ENCODE data around the gene PIGL. TPM values are rescaled to one million over a fixed set of nuclear protein-coding genes. Genes with fewer than 3 reads are reported as not detected.

PIGL gene
- total RNA-seq, 1 experiment from 2014 or later, result 16.0 TPM

GRCh38 chr17:16364625-16365024 is 147.6 kb downstream of the PIGL start:
- no peaks in the 10 kb centered on the region for H3K9me3 Mint-ChIP-seq (ENCODE audit: low read depth, unreplicated experiment)
- no peak for DNase-seq
- H3K27ac Mint-ChIP-seq (ENCODE audit: unreplicated experiment), result no peak overlapping the region
- intact Hi-C loops (cut with micrococcal nuclease; ENCODE audit: unreplicated experiment), result loop anchor here (5.0 kb wide), 1 partner anchor 158 kb away; no protein-coding TSS in a partner anchor
- no peaks in the 10 kb centered on the region for H3K27me3 Mint-ChIP-seq (ENCODE audit: unreplicated experiment)
- TF ChIP-seq, protein P1, sequence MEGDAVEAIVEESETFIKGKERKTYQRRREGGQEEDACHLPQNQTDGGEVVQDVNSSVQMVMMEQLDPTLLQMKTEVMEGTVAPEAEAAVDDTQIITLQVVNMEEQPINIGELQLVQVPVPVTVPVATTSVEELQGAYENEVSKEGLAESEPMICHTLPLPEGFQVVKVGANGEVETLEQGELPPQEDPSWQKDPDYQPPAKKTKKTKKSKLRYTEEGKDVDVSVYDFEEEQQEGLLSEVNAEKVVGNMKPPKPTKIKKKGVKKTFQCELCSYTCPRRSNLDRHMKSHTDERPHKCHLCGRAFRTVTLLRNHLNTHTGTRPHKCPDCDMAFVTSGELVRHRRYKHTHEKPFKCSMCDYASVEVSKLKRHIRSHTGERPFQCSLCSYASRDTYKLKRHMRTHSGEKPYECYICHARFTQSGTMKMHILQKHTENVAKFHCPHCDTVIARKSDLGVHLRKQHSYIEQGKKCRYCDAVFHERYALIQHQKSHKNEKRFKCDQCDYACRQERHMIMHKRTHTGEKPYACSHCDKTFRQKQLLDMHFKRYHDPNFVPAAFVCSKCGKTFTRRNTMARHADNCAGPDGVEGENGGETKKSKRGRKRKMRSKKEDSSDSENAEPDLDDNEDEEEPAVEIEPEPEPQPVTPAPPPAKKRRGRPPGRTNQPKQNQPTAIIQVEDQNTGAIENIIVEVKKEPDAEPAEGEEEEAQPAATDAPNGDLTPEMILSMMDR (IDR thresholded peaks at IDR 0.05; ENCODE audit: unreplicated experiment), result no peak
- no peaks in the 10 kb centered on the region for H3K36me3 Mint-ChIP-seq (ENCODE audit: insufficient read depth, unreplicated experiment)
- no TSS peak for BruUV-seq (replicated peaks)
- no peaks in the 10 kb centered on the region for H3K4me1 Mint-ChIP-seq (ENCODE audit: low read depth, unreplicated experiment)
- CTCF ChIA-PET, result interaction anchor here (0.6 to 1.7 kb wide), 5 partner anchors 42 to 157 kb away, joined by 3 to 8 read pairs (median 5); no protein-coding TSS in a partner anchor
- H3K4me3 Mint-ChIP-seq (ENCODE audit: low read depth, unreplicated experiment), result no peak overlapping the region

DNA sequence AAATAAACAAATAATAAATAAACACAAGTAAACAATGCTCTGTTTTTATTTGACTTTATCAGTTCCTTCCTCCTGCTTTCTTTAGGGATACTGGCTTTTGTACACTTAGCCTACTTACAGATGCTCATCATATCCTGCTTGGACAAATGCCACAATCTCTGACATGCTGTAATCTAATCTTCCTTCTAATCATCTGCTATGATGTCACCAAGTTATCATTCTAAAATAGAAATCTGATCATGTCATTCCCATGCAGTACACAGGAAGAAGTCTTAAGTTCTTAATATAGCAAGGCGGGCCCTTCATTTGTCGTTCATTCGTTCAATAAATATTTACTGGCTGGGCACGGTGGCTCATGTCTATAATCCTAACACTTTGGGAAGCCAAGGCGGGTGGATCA is 154.7 kb downstream of the PIGL start:
- no peaks in the 10 kb centered on the region for H3K36me3 Mint-ChIP-seq (ENCODE audit: insufficient read depth, unreplicated experiment)
- H3K27ac Mint-ChIP-seq (ENCODE audit: unreplicated experiment), result no peak overlapping the region
- TF ChIP-seq, protein P1 (IDR thresholded peaks at IDR 0.05; ENCODE audit: unreplicated experiment), result no peak
- no peak for DNase-seq
- peaks cover 2% of the 10 kb centered on the region for H3K9me3 Mint-ChIP-seq (ENCODE audit: low read depth, unreplicated experiment)
- H3K4me1 Mint-ChIP-seq (ENCODE audit: low read depth, unreplicated experiment), result no peaks in the 10 kb centered on the region
- intact Hi-C loops (cut with micrococcal nuclease; ENCODE audit: unreplicated experiment), result no loop called here
- H3K27me3 Mint-ChIP-seq (ENCODE audit: unreplicated experiment), result no peaks in the 10 kb centered on the region
- no peak overlapping the region for H3K4me3 Mint-ChIP-seq (ENCODE audit: low read depth, unreplicated experiment)
- CTCF ChIA-PET, result no interaction called here
- no TSS peak for BruUV-seq (replicated peaks)

DNA sequence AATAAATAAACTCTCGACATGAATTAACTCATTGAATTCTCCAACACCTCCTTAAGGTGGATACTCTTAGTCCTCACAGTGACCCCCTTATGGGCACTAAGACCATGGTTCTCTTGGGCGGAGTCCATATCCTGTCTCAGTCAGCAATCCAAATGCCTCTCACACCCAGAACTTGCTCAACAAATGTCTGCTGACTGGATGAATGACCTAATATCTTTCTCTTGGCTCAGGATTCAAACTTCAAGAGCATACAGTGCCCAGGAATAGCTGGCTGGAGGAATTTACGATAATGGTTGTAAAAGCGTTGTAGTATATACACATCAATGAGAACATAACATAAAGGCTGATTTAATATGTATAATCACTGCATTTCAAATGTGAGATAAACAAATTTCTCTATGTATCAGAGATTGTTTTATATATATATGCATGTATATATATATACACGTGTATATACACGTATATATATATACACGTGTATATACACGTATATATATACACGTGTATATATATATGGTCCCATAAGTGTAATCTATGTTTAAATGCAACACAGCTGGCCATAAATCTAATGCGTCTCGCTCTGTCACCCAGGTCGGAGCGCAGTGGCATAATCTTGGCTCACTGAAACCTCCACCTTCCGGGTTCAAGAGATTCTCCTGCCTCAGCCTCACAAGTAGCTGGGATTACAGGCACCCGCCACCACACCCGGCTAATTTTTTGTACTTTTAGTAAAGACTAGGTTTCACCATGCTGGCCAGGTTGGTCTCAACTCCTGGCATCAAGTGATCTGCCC is 157.3 kb downstream of the PIGL start:
- no TSS peak for BruUV-seq (replicated peaks)

More for the DNA sequence above, 157.3 kb downstream of the PIGL start:
- CTCF ChIA-PET, result no interaction called here
- Mint-ChIP-seq H3K9me3 (ENCODE audit: low read depth, unreplicated experiment) (peaks cover 2% of the 10 kb centered on the region), H3K27me3 (ENCODE audit: unreplicated experiment) (no peaks in the 10 kb centered on the region), H3K27ac (ENCODE audit: unreplicated experiment) (no peak overlapping the region), H3K4me1 (ENCODE audit: low read depth, unreplicated experiment) (peaks cover 12% of the 10 kb centered on the region), H3K36me3 (ENCODE audit: insufficient read depth, unreplicated experiment) (no peaks in the 10 kb centered on the region), H3K4me3 (ENCODE audit: low read depth, unreplicated experiment) (no peak overlapping the region)
- TF ChIP-seq, protein P1 (IDR thresholded peaks at IDR 0.05; ENCODE audit: unreplicated experiment), result no peak
- intact Hi-C loops (cut with micrococcal nuclease; ENCODE audit: unreplicated experiment), result no loop called here
- no peak for DNase-seq

Small RNA genes within 50 kb of the gene (microRNA-seq; reads per million reads assigned to microRNA genes)
- gene MIR1288, result not detected

Other genes starting within 250 kb of the PIGL start
- gene ZSWIM7, start 217.5 kb upstream of the PIGL start, total RNA-seq (2022), result 11.9 and 12.4 TPM in 2 replicates
- gene TTC19, start 217.4 kb upstream of the PIGL start, total RNA-seq (2022), result 30.3 and 31.6 TPM in 2 replicates
- gene NCOR1, start 1.7 kb upstream of the PIGL start, total RNA-seq (2022), result 84.0 and 91.4 TPM in 2 replicates
- gene CENPV, start 136.3 kb downstream of the PIGL start, total RNA-seq (2022), result 49.9 and 58.0 TPM in 2 replicates
- 973 and 1,004 TPM in 2 replicates for gene UBB, start 163.9 kb downstream of the PIGL start, total RNA-seq (2022)
- gene TRPV2, start 198.4 kb downstream of the PIGL start, total RNA-seq (2022), result 0.87 and 1.0 TPM in 2 replicates

Measured in Calu3 (cell line).